Measurements from ENCODE around the gene MEIS2. TPM values are rescaled to one million over a fixed set of nuclear protein-coding genes. Genes with fewer than 3 reads are reported as not detected.
A peak's percentile ranks its signal among the peaks of the same experiment; 100 is the strongest.

MEIS2 gene
- polyA plus RNA-seq, 3 donors: 136 to 164 (median 145) TPM

GRCh38 chr15:37112971-37113670 is 12.8 kb upstream of the MEIS2 start:
- no peak for DNase-seq (ENCODE audit: low read depth in 3 of 3, low spot score in 2 of 3)

GRCh38 chr15:37112171-37112570 is 11.8 kb upstream of the MEIS2 start:
- DNase-seq (ENCODE audit: low read depth in 3 of 3, low spot score in 2 of 3): no peak

- DNase-seq (ENCODE audit: low read depth in 3 of 3, low spot score in 2 of 3): no peak
These were observed 11.0 kb upstream of the MEIS2 start for GRCh38 chr15:37111427-37111717.

- no peak for DNase-seq (ENCODE audit: low read depth in 3 of 3, low spot score in 2 of 3)
These were observed 9.7 kb upstream of the MEIS2 start for GRCh38 chr15:37109872-37110572.

GRCh38 chr15:37109168-37109871 is 9.0 kb upstream of the MEIS2 start:
- peak in 1 of 3 donors; percentile 52 for DNase-seq (ENCODE audit: low read depth in 3 of 3, low spot score in 2 of 3)

- peak in 1 of 3 donors; percentile 40 for DNase-seq (ENCODE audit: low read depth in 3 of 3, low spot score in 2 of 3)
These were observed 8.2 kb upstream of the MEIS2 start for GRCh38 chr15:37108381-37109167.

GRCh38 chr15:37107744-37108380 is 7.5 kb upstream of the MEIS2 start:
- DNase-seq (ENCODE audit: low read depth in 3 of 3, low spot score in 2 of 3): no peak

GRCh38 chr15:37107071-37107743 is 6.9 kb upstream of the MEIS2 start:
- peak in 1 of 3 donors; percentile 63 for DNase-seq (ENCODE audit: low read depth in 3 of 3, low spot score in 2 of 3)

- DNase-seq (ENCODE audit: low read depth in 3 of 3, low spot score in 2 of 3): peak in 1 of 3 donors; percentile 72
These were observed 6.2 kb upstream of the MEIS2 start for GRCh38 chr15:37106490-37107001.

GRCh38 chr15:37105889-37106288 is 5.5 kb upstream of the MEIS2 start:
- DNase-seq (ENCODE audit: low read depth in 3 of 3, low spot score in 2 of 3): peak in 1 of 3 donors; percentile 32

GRCh38 chr15:37105029-37105428 is 4.7 kb upstream of the MEIS2 start:
- no peak for DNase-seq (ENCODE audit: low read depth in 3 of 3, low spot score in 2 of 3)

GRCh38 chr15:37104424-37104981 is 4.2 kb upstream of the MEIS2 start:
- no peak for DNase-seq (ENCODE audit: low read depth in 3 of 3, low spot score in 2 of 3)

GRCh38 chr15:37103475-37104423 is 3.4 kb upstream of the MEIS2 start:
- DNase-seq (ENCODE audit: low read depth in 3 of 3, low spot score in 2 of 3): no peak

- no peak for DNase-seq (ENCODE audit: low read depth in 3 of 3, low spot score in 2 of 3)
These were observed 2.8 kb upstream of the MEIS2 start for GRCh38 chr15:37103163-37103435.

- DNase-seq (ENCODE audit: low read depth in 3 of 3, low spot score in 2 of 3): no peak
These were observed 2.2 kb upstream of the MEIS2 start for GRCh38 chr15:37102305-37103162.

GRCh38 chr15:37101980-37102304 is 1.6 kb upstream of the MEIS2 start:
- DNase-seq (ENCODE audit: low read depth in 3 of 3, low spot score in 2 of 3): no peak

GRCh38 chr15:37100966-37101215 is 542 bp upstream of the MEIS2 start:
- DNase-seq (ENCODE audit: low read depth in 3 of 3, low spot score in 2 of 3): no peak

All from right renal cortex interstitium (tissue), 3 donors.